ENCODE measurements around the gene LAMP1.

DNA sequence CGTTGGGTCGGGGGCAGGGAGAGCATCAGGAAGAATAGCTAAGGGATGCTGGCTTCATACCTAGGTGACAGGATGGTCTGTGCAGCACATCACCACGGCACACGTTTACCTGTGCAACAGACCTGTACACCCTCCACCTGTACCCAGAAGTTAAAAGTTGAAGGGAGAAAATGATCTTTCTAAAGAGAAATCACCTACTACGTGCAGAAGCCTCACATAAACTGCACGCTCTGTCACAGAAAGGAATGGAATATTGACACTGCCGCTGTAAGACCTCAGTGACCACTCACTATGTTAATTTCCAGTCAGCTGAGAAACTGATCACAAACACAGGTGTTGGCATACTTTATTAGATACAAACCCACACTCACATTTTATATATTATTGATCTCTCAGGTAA, 26.8 kb downstream of the LAMP1 start:
- TF ChIP-seq CREB1 (IDR thresholded peaks at IDR 0.05; ENCODE audit: low read depth) (no peak), EP300 (IDR thresholded peaks at IDR 0.05; ENCODE audit: borderline replicate concordance) (no peak), FOXM1 (IDR thresholded peaks at IDR 0.05; ENCODE audit: borderline replicate concordance, low read depth) (no peak), TAF1 (IDR thresholded peaks at IDR 0.05; ENCODE audit: low read depth) (no peak), ZBTB7A (IDR thresholded peaks at IDR 0.05; ENCODE audit: low read depth) (no peak)
